Lower leg skin (tissue), 4 donors: ENCODE results near the gene MRPL41. TPM values are rescaled to one million over a fixed set of nuclear protein-coding genes. Genes with fewer than 3 reads are reported as not detected.
A peak's percentile ranks its signal among the peaks of the same experiment; 100 is the strongest.
"Not testable (repeated sequence)": the region's sequence is repeated elsewhere in the genome, so short reads cannot be mapped to it uniquely, and the experiment has no call there.

ENCODE experiments used
- DNase-seq, 2 donors: peaks; one replicate each; pipeline ENCODE4 v3.0.0-alpha.2; 2019; ENCODE audit warnings: low spot score in 2 of 2
- H3K4me3 ChIP-seq: fragments of 200-600 bp; sonication (generic); 2 replicates; pipeline ENCODE4 v1.5.1; 2017; ENCODE audit warnings: mild to moderate bottlenecking, low read depth; ENCODE audit not compliant: poor library complexity, severe bottlenecking
- POLR2A ChIP-seq, 2 donors: fragments of 450-650 bp; IDR thresholded peaks; one replicate each; pipeline ENCODE4 v1.6.1; 2016 to 2017; ENCODE audit warnings: antibody characterized with exemption in 2 of 2, mild to moderate bottlenecking in 1 of 2, moderate library complexity in 1 of 2
- WGBS, 2 donors: methylation state at CpG; one replicate each; pipeline ENCODE4 v1.1.5; 2018; 5-methylcytosine and 5-hydroxymethylcytosine counted together
- intact Hi-C: fragments of 100-400 bp; cut with DNase I; formaldehyde crosslinking; loops from one replicate; pipeline ENCODE4 v1.15.0; 2023; ENCODE audit warnings: low total_unique reads
- total RNA-seq, 4 donors: library from RNA; depleted of rRNA; stranded (reverse); fragments of >200 nt; gene quantifications; one replicate each; pipeline ENCODE4 v1.1.0, GENCODE V29; 2016
- TF ChIP-seq, protein P1 (sequence below), 3 donors: fragments of 450-650 bp; IDR thresholded peaks; one replicate each; pipeline ENCODE4 v1.5.1; 2016; ENCODE audit warnings: antibody characterized with exemption in 3 of 3, mild to moderate bottlenecking in 3 of 3, moderate library complexity in 2 of 3

Gene MRPL41
- total RNA-seq, 4 donors from 2014 or later, result 54.6 to 61.8 (median 58.5) TPM

DNA sequence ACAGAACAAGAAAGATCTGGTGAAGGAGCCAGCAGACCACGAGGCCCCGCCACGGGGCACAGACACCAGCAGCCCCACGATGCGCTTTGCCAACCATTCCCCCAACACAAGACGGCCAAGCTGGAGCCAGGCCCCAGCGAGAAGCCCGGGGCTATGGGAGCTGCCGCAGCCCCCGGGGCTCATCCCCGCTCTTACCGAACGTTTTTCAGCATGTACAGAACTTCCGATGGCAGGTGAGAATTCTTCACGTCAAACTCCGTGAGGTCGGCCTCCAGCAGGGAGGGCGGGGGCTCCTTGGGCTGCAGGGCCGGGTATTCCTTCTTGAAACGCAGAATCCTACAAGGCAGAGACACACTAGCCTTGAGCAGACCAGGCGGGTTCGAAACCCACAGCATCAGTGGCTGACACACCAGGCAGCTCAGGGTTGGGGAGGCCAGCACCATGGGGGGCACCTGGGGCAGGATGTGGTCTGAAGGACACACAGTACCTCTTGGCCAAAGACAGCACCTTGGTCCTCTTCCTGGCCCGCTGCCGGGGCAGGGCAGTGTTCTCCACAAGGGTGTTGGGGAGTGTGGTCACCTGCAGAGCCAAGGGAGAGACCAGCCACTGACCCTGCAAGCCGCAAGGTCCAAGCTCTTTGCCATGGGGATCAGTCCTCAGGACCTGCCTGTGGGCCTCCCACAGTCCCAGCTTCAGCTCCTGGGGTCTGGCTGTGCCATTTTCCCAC is 8.3 kb upstream of the MRPL41 start:
- 89 to 92% methylated on average over 25 of the region's 25 CpGs for WGBS, 2 donors
- intact Hi-C loops, result no loop called here
- no peak for DNase-seq
- H3K4me3 ChIP-seq, result no peak overlapping the region
- no peak for TF ChIP-seq POLR2A (IDR thresholded peaks at IDR 0.05)
- TF ChIP-seq, protein P1, sequence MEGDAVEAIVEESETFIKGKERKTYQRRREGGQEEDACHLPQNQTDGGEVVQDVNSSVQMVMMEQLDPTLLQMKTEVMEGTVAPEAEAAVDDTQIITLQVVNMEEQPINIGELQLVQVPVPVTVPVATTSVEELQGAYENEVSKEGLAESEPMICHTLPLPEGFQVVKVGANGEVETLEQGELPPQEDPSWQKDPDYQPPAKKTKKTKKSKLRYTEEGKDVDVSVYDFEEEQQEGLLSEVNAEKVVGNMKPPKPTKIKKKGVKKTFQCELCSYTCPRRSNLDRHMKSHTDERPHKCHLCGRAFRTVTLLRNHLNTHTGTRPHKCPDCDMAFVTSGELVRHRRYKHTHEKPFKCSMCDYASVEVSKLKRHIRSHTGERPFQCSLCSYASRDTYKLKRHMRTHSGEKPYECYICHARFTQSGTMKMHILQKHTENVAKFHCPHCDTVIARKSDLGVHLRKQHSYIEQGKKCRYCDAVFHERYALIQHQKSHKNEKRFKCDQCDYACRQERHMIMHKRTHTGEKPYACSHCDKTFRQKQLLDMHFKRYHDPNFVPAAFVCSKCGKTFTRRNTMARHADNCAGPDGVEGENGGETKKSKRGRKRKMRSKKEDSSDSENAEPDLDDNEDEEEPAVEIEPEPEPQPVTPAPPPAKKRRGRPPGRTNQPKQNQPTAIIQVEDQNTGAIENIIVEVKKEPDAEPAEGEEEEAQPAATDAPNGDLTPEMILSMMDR (IDR thresholded peaks at IDR 0.05), result no peak

DNA sequence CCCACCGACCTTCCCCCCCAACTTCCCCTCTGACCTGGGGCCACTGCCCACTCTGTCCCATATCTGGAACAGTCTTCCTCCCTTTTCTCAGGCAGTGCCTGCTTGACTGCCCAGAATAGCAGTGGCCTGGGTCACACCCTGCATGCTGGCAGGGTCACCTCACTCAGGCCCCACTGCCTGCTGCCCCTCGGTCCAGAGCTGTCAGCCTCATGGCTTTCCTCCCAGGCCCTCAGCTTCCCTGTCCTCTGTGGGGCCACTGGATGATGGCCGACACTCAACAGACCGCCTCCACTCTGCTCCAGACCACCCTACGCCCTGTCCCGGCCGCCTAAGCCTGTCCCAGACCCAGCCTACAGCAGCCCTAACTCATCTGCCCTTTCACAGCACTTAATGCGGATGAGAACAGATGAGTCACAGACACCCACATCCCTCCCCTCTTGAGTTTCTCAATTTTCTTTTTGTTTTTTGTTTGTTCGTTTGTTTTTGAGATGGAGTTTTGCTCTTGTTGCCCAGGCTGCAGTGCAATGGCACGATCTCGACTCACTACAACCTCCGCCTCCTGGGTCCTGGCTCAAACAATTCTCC is 7.4 kb upstream of the MRPL41 start:
- no peak for TF ChIP-seq POLR2A (IDR thresholded peaks at IDR 0.05)
- TF ChIP-seq, protein P1 (IDR thresholded peaks at IDR 0.05), result no peak
- H3K4me3 ChIP-seq, result no peak overlapping the region
- WGBS, 2 donors, result 79 to 84% methylated on average over 12 of the region's 12 CpGs
- intact Hi-C loops, result no loop called here
- no peak for DNase-seq

DNA sequence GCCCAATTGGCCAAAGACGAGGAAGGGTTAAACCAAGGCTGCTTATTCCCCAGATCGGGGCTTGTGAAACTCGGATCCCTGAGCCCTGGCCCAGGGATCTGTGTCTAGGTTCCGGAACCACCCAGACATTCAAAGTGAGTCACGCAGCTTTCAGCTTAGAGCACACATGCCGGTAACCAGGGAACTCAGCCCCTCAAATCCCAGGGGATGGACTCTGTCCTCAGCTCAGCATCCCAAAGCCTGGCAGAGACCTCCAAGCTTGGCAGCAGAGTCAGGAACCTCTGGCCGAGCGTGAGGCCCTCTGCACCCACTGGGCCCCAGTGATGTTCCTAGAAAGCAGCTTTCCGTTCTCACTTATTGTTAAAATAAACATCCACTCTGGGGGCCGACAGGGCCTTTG is 6.6 kb upstream of the MRPL41 start:
- peak in 1 of 2 donors; percentile 47 for DNase-seq
- H3K4me3 ChIP-seq, result no peak overlapping the region
- 59 to 83% methylated on average over 10 of the region's 10 CpGs for WGBS, 2 donors
- intact Hi-C loops, result no loop called here
- no peak for TF ChIP-seq POLR2A (IDR thresholded peaks at IDR 0.05)

DNA sequence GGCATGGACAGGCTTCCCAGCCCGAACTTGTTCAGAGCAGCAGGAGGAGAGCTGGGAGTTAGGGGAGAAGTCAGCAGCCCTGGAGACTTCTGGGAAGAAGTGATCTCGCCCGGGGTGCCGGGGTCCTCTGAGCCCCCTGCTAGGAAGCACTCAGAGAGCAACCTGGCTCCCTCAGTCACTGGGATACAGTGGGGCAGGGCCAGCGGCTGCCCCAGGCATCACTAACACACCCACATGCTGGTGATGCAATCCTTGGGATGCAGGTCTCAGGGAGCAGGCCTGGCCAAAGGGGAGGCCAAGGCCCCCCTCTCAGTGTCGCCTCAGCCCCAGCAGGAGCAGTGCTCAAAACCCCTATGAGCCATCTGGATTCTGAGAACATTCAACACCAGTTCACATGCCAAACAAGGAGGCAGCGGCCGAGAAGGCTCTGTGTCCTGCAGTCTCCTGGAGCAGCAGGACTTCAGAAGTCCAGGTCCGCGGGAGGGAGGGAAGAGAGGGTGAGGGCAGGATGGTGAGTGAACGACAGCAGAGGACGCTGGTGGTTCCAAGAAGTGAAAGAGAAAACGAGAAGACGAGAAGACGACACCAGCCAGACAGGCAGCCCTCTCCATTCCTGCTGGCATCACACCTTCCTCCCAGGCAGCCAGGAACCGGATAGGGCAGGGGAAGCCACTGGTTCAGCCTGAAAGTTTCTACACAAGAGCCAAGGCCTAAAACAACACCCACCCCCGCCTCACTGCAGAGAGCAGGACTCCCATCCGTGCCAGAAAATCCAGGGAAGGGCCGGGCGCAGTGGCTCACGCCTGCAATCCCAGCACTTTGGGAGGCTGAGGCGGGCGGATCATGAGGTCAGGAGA is 3.8 kb upstream of the MRPL41 start:
- intact Hi-C loops, result no loop called here
- 56 to 66% methylated on average over 22 to 23 of the region's 23 CpGs for WGBS, 2 donors
- peak in 1 of 2 donors; percentile 62 for DNase-seq
- TF ChIP-seq, protein P1 (IDR thresholded peaks at IDR 0.05), result no peak
- no peak for TF ChIP-seq POLR2A (IDR thresholded peaks at IDR 0.05)
- H3K4me3 ChIP-seq, result no peak overlapping the region

DNA sequence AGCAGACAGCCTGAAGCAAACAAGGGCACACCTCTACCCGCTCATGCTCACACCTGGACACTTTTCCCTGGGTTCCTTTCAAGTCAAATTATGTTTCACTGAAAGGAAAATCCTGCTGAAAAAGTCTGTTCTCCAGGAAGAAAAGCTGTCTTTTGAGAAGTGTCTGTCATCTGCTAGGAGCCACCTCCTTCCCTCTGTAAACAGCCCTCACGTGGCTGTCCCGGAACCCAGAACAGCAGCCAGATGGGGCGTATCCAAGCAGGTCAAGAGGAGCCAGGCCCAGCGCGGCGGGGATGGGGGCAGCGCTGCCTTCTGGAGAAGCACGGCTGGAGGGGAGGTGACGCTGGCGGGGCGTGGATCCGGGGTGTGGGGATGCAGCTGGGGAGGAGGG is 1.5 kb upstream of the MRPL41 start, which contains the start of gene PNPLA7:
PNPLA7 (minus strand) TSS at position 172 of the 391 bp plus-strand sequence. CDS start 205 bp downstream, outside the sequence.
- WGBS, 2 donors, result 4 to 8% methylated on average over 4 to 6 of the region's 13 CpGs
- TF ChIP-seq POLR2A (IDR thresholded peaks at IDR 0.05), result no peak
- TF ChIP-seq, protein P1 (IDR thresholded peaks at IDR 0.05), result no peak
- peak within 1 kb of the TSS; percentile 51 for H3K4me3 ChIP-seq
- intact Hi-C loops, result no loop called here
- peak; percentile 92 to 97 for DNase-seq

DNA sequence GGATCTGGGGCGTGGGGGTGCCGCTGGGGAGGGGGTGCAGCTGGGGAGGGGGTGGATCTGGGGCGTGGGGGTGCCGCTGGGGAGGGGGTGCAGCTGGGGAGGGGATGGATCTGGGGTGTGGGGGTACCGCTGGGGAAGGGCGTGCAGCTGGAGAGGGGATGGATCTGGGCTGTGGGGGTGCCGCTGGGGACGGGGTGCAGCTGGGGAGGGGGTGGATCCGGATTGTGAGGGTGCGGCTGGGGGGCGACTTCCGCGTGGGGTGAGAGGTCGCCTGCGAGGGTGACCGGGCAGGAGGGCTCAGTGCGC is 768 bp upstream of the MRPL41 start:
- intact Hi-C loops, DNase-seq: not testable (repeated sequence)
- H3K4me3 ChIP-seq, result peak overlapping the region; percentile 51
- 0% methylated on average over 10 to 13 of the region's 17 CpGs for WGBS, 2 donors
